SK-N-SH (cell line): ENCODE measurements around the gene NAA38.

Experiments used
- CHD2 ChIP-seq: fragments of 150-350 bp; IDR thresholded peaks from 2 replicates; pipeline ENCODE4 v1.6.1; 2018; ENCODE audit warnings: low read length; ENCODE audit not compliant: partially characterized antibody
- CTCF ChIP-seq: fragments of 200-600 bp; sonication (generic); IDR thresholded peaks from 2 replicates; pipeline ENCODE4 v1.6.1; 2017; ENCODE audit warnings: antibody characterized with exemption, mild to moderate bottlenecking, moderate library complexity
- EP300 ChIP-seq, 2 experiments: IDR thresholded peaks; 2 replicates each; pipeline versions ENCODE4 v1.4.0 to v1.6.1; 2012; ENCODE audit warnings: borderline replicate concordance in 1 of 2, low read depth in 1 of 2, low read length in 1 of 2
- EZH2phosphoT487 ChIP-seq: fragments of 200-600 bp; sonication (generic); IDR thresholded peaks from 2 replicates; pipeline ENCODE4 v1.6.1; 2017; ENCODE audit warnings: low read depth, mixed run types, mild to moderate bottlenecking, antibody characterized with exemption, moderate library complexity, borderline replicate concordance
- NFIC ChIP-seq: IDR thresholded peaks from 2 replicates; pipeline ENCODE4 v1.4.0; 2012; ENCODE audit warnings: borderline replicate concordance
- NRF1 ChIP-seq: IDR thresholded peaks from 2 replicates; pipeline ENCODE4 v1.6.1; 2012; ENCODE audit warnings: low read depth, mild to moderate bottlenecking, low read length
- RAD21 ChIP-seq: IDR thresholded peaks from 2 replicates; pipeline ENCODE4 v1.6.1; 2012; ENCODE audit warnings: mild to moderate bottlenecking, low read length
- SIN3A ChIP-seq: IDR thresholded peaks from 2 replicates; pipeline ENCODE4 v1.6.1; 2012; ENCODE audit warnings: low read depth, mild to moderate bottlenecking, low read length, moderate library complexity, borderline replicate concordance
- SMC3 ChIP-seq: IDR thresholded peaks from 2 replicates; pipeline ENCODE4 v1.6.1; 2012; ENCODE audit warnings: low read depth, low read length, improper control_type of control experiment
- TAF1 ChIP-seq: IDR thresholded peaks from 2 replicates; pipeline ENCODE4 v1.6.1; 2012; ENCODE audit warnings: low read depth, mild to moderate bottlenecking, low read length, moderate library complexity, borderline replicate concordance
- USF2 ChIP-seq: fragments of 150-350 bp; IDR thresholded peaks from 2 replicates; pipeline ENCODE4 v1.6.1; 2017; ENCODE audit warnings: antibody characterized with exemption, low read length, low read depth, borderline replicate concordance
- YY1 ChIP-seq: IDR thresholded peaks from 2 replicates; pipeline ENCODE4 v1.4.0; 2012; ENCODE audit warnings: low read depth, mild to moderate bottlenecking
- TF ChIP-seq, protein P1 (sequence below): IDR thresholded peaks from 2 replicates; pipeline ENCODE4 v1.4.0; 2012; ENCODE audit warnings: low read depth, borderline replicate concordance
- TF ChIP-seq, protein P2 (sequence below): IDR thresholded peaks from 2 replicates; pipeline ENCODE4 v1.4.0; 2012; ENCODE audit warnings: low read depth

- TF ChIP-seq, protein P1, sequence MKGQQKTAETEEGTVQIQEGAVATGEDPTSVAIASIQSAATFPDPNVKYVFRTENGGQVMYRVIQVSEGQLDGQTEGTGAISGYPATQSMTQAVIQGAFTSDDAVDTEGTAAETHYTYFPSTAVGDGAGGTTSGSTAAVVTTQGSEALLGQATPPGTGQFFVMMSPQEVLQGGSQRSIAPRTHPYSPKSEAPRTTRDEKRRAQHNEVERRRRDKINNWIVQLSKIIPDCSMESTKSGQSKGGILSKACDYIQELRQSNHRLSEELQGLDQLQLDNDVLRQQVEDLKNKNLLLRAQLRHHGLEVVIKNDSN, result no peak
- peak; percentile 51 for TF ChIP-seq CTCF
- peak; percentile 37; the same call in 1 of the 2 replicates for TF ChIP-seq SMC3
- TF ChIP-seq SIN3A, result peak; percentile 82
- TF ChIP-seq RAD21, result peak; percentile 40
- no peak for TF ChIP-seq USF2
- no peak for TF ChIP-seq EZH2phosphoT487
- TF ChIP-seq NFIC, result peak; percentile 99
- TF ChIP-seq YY1, result no peak; the same call in 1 of the 2 replicates
- TF ChIP-seq, protein P2, sequence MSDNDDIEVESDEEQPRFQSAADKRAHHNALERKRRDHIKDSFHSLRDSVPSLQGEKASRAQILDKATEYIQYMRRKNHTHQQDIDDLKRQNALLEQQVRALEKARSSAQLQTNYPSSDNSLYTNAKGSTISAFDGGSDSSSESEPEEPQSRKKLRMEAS, result peak; percentile 63
- TF ChIP-seq NRF1, result no peak
- peak; percentile 84 for TF ChIP-seq CHD2
- peak; percentile 37 to 91; a peak in 2 of 4 replicates for TF ChIP-seq EP300 (IDR thresholded peaks at IDR 0.05; ENCODE audit: borderline replicate concordance in 1 of 2, low read depth in 1 of 2, low read length in 1 of 2)
- TF ChIP-seq TAF1, result no peak
Observed at GRCh38 chr17:7889166-7889955, 32.0 kb upstream of the NAA38 start.
